Progenitor cell of endocrine pancreas (in vitro differentiated cells): Measurements from ENCODE around the gene HES3. TPM values are rescaled to one million over a fixed set of nuclear protein-coding genes. Genes with fewer than 3 reads are reported as not detected.

Source experiments
- DNase-seq: peaks from one replicate; pipeline ENCODE4 v3.0.0; 2021; ENCODE audit warnings: low spot score; ENCODE audit not compliant: unreplicated experiment
- H3K27ac Mint-ChIP-seq: 2 replicates; pipeline ENCODE4 v1.8.0; 2021; ENCODE audit warnings: mild to moderate bottlenecking, moderate library complexity, mixed read lengths
- H3K27me3 Mint-ChIP-seq: 2 replicates; pipeline ENCODE4 v1.8.0; 2021; ENCODE audit warnings: mixed read lengths
- H3K36me3 Mint-ChIP-seq: 2 replicates; pipeline ENCODE4 v1.8.0; 2022; ENCODE audit warnings: mixed read lengths; ENCODE audit not compliant: insufficient read depth
- H3K4me1 Mint-ChIP-seq: 2 replicates; pipeline ENCODE4 v1.8.0; 2021; ENCODE audit warnings: low read depth, mixed read lengths
- H3K4me3 Mint-ChIP-seq: 2 replicates; pipeline ENCODE4 v1.8.0; 2021; ENCODE audit warnings: low read depth, mild to moderate bottlenecking, moderate library complexity, mixed read lengths
- H3K9me3 Mint-ChIP-seq: 2 replicates; pipeline ENCODE4 v1.8.0; 2021; ENCODE audit warnings: low read depth, mixed read lengths
- CTCF ChIP-seq: fragments of 200-600 bp; sonication (generic); IDR thresholded peaks from one replicate; pipeline ENCODE4 v1.5.0; 2021; ENCODE audit warnings: antibody characterized with exemption, mild to moderate bottlenecking; ENCODE audit not compliant: unreplicated experiment
- total RNA-seq: library from RNA; stranded (reverse); gene quantifications from 2 replicates; pipeline ENCODE4 v1.2.1, GENCODE V29; 2021

HES3 gene
- total RNA-seq, 1 donor from 2014 or later: not detected

GRCh38 chr1:6259491-6260362, 15.7 kb downstream of the HES3 start:
- H3K4me3 Mint-ChIP-seq: peak overlapping the region; percentile 30
- peaks cover 1% of the 10 kb centered on the region for H3K4me1 Mint-ChIP-seq
- H3K27me3 Mint-ChIP-seq: peaks cover 39% of the 10 kb centered on the region
- peak; percentile 7 for TF ChIP-seq CTCF
- H3K9me3 Mint-ChIP-seq: no peaks in the 10 kb centered on the region
- H3K27ac Mint-ChIP-seq: no peak overlapping the region
- H3K36me3 Mint-ChIP-seq: no peaks in the 10 kb centered on the region
- DNase-seq: peak; percentile 68

GRCh38 chr1:6260433-6260934, 16.5 kb downstream of the HES3 start:
- Mint-ChIP-seq H3K36me3 (peaks cover 2% of the 10 kb centered on the region), H3K4me1 (peaks cover 1% of the 10 kb centered on the region), H3K27me3 (peaks cover 39% of the 10 kb centered on the region), H3K9me3 (no peaks in the 10 kb centered on the region), H3K4me3 (no peak overlapping the region), H3K27ac (no peak overlapping the region)
- no peak for DNase-seq
- no peak for TF ChIP-seq CTCF

DNA sequence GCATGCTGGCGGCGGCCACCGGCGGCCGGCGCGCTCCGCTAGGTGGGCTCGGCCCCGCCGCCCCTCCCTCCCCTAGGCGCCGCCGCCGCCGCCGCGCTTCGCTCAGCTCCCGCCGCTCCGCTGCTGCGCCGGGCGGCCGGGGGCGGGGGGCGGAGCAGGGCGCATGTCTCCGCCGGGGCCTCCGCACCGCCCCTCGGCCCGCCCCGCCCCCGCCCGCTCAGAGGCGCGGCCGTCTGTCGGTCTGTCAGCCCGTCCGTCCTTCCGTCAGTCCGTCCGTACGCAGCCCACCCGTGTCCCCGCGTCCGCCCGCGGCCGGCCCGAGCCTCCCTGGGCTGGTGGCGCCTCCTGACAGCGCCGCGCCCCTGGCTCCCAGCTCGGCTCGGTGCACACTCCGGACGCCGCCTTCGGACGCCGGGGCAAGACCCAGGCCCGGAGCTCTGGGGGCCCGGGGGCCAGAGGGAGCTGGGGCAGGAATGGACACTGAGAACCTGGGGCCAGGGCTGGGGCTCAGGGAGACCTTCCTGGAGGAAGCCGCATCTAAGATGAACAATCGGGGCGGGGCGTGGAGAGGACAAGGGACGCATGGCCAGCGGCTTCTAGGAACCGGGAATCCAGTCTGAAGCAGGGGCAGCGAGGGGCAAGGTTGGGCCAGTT, 17.1 kb downstream of the HES3 start, which contains the start of gene GPR153:
Gene GPR153, minus strand, starts transcription at position 138 of the 654 bp plus-strand sequence. CDS start 6,193 bp downstream, outside the sequence.
- peaks cover 1% of the 10 kb centered on the region for H3K4me1 Mint-ChIP-seq
- H3K36me3 Mint-ChIP-seq: peaks cover 2% of the 10 kb centered on the region
- peaks cover 40% of the 10 kb centered on the region for H3K27me3 Mint-ChIP-seq
- TF ChIP-seq CTCF: no peak
- H3K27ac Mint-ChIP-seq: no peak within 1 kb of the TSS
- H3K9me3 Mint-ChIP-seq: no peaks in the 10 kb centered on the region
- H3K4me3 Mint-ChIP-seq: peak within 1 kb of the TSS; percentile 61
- no peak for DNase-seq

DNA sequence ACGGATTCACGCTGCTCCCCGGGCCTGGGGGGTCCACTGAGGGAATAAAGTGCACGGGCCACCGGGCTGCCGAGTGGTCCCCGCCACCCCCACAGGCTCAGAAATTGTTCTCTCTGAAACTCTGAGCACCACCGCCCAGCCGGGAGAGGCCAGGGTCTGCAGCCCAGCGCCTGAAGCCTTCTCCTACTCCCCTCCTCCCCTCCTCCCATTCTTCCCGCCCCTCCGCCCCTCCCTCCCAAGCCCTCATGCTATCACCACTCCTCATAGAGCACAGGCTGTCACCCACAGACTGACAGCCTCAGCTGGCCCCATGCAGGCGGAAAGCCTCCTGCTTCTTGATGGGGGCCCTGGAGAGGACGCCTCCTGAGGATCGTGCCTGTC, 17.6 kb downstream of the HES3 start:
- peaks cover 1% of the 10 kb centered on the region for H3K4me1 Mint-ChIP-seq
- DNase-seq: no peak
- H3K36me3 Mint-ChIP-seq: peaks cover 2% of the 10 kb centered on the region
- peaks cover 40% of the 10 kb centered on the region for H3K27me3 Mint-ChIP-seq
- no peak overlapping the region for H3K27ac Mint-ChIP-seq
- no peaks in the 10 kb centered on the region for H3K9me3 Mint-ChIP-seq
- H3K4me3 Mint-ChIP-seq: peak overlapping the region; percentile 61
- no peak for TF ChIP-seq CTCF
